Renal cortex interstitium (tissue), 11 donors: Measurements from ENCODE around the gene DNAH8. TPM values are rescaled to one million over a fixed set of nuclear protein-coding genes. Genes with fewer than 3 reads are reported as not detected.
A peak's percentile ranks its signal among the peaks of the same experiment; 100 is the strongest.
"Not testable (repeated sequence)": the region's sequence is repeated elsewhere in the genome, so short reads cannot be mapped to it uniquely, and the experiment has no call there.

Experiments
- DNase-seq, 11 donors: peaks; one replicate each; pipeline ENCODE4 v3.0.0-alpha.2; 2013; ENCODE audit warnings: low read depth in 9 of 11, low spot score in 4 of 11; ENCODE audit errors: extremely low read depth in 1 of 11
- polyA plus RNA-seq, 3 donors: library from polyadenylated mRNA; unstranded; fragments of 120-200 nt; gene quantifications; one replicate each; pipeline ENCODE4 v1.2.1, GENCODE V29; 2013; ENCODE audit not compliant: insufficient read length in 3 of 3

Gene DNAH8
- polyA plus RNA-seq, 3 donors = 0.39 to 1.1 (median 0.90) TPM

DNA sequence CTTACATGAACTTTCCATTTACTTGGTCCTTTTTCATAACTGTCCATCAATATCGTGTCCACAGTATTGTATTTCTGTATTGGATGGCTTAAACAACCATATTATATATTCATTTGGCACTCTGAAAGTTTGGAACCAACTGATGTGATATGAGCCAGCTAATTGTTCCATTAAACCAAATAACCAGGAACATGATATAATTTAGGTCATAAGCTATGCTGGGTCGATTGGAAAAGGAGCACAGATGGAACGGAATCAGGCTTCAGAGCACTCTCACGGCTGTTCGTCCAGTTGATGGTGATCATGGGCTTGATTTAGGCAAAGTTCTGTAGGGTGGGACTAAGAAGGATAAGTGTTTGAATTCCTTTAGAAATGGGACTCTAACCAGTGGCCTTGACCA, 142.7 kb downstream of the DNAH8 start:
- no peak for DNase-seq

DNA sequence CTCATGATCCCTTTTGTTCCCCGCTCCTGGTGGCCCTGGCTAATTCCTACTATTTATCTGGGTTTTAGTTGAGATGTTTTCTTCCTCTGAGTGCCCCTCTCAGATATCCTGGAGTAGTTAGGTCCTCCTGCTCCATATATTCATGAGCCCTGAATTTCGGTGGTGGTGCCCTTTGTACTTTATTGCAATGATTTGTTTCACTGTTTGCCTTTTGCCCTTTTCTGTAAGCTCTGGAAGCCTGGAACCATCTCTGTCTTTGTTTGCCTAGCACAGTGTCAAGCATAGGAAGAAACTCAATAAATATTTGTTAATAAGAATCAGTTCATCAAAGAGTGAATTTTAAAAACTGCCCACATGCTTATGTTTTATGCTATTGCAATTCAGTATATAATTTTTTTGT, 144.9 kb downstream of the DNAH8 start:
- DNase-seq = no peak

GRCh38 chr6:38861926-38862401, 146.9 kb downstream of the DNAH8 start:
- DNase-seq = peak in 9 of 11 donors; percentile 6 to 67 (median 15)

DNA sequence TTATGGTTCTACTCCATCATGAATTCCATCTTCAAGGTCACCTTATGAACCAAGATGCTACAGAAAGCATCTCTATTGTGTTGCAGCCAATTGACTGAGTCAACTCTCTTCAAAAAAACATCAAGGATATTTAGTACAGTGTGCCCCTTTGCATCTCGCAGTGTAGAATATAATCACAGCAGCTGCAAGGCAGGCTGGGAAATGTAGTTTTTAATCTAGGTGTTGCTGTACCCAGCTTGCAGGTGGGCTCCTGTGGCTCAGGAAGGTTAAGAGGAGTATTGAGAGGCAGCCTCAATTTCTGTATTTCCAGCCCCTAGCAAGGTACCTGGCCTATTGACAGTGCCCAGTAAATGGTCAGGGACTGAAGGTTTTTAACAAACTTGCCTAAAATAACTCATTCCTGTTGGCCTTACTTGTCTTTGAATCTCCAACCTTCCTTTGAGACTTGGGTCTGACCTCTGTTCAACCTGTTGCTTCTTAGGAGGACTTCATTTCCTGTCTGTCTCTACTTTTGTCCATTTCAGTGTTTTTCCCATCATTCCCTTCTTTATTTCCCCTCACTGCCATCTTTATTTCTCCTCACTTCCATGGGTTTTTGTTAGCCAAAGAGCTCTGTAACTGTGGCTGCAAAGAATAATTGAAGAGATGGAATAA, 150.5 kb downstream of the DNAH8 start:
- no peak for DNase-seq

DNA sequence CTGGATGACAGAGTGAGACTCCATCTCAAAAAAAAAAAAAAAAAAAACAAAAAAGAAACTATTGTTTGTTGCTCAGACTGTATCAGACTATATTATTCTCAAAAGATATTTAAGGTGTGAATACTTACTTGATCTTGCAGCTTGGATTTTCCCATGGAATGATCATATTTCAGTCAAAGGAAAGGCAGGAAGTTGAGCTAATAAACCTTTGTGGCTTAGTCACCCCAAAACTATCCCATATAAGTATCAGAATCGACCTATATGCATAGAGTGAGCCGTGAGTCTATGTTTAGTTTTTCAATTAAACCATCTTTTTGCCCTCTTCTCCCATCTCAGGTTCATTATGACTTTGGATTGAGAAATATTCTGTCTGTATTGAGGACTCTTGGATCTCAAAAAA, 152.6 kb downstream of the DNAH8 start:
- DNase-seq = no peak

- peak in 10 of 11 donors; percentile 19 to 64 (median 49) for DNase-seq
Measured at GRCh38 chr6:38871741-38872568, 156.8 kb downstream of the DNAH8 start.

DNA sequence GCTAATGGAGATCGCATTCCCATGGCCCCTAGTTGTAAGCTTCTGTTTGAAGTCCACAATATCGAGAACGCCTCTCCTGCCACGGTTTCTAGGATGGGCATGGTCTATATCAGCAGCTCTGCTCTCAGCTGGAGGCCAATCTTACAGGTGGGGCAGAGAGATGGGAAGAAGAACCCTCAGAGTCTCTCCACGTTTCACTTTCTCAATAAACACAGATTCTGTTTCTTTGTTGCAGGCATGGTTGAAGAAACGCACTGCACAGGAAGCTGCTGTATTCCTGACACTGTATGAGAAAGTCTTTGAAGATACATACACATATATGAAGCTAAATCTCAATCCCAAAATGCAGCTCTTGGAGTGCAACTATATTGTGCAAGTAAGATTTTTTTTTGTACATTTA, 157.9 kb downstream of the DNAH8 start:
- no peak for DNase-seq

DNA sequence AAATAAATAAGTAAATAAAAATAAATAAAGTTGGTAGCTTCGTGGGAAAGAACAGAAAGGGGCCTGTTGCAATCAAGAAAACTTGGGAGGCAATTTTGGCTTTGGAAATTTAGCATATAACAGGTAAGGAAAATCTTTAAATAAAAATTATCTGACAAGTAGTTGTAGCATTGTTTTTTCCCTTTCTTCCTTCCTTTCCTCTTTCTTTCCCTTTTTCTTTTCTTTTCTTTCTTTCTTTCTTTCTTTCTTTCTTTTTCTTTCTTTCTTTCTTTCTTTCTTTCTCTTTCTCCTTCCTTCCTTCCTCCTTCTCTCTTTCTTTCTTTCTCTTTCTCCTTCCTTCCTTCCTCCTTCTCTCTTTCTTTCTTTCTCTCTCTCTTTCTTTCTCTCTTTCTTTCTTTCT, 158.7 kb downstream of the DNAH8 start:
- DNase-seq = not testable (repeated sequence)

DNA sequence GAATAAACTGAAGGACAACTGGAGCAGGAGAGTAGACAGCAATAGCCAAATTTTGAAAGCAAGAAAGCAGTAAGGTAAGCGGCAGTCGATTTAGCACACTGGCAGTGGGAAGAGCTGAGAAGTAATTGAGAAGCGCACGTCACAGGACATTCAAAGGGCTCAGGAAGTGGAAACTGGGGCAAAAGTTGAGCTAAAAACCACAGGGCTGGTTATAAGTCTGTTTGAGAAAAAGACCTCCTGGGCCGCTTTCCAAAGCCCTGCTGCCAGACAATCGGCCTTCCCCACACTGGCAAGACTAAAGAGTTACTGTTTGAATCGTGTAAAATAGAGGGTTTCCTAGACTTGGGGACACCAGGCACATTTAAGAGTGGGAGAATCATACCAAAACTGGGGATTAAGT, 161.4 kb downstream of the DNAH8 start:
- no peak for DNase-seq

DNA sequence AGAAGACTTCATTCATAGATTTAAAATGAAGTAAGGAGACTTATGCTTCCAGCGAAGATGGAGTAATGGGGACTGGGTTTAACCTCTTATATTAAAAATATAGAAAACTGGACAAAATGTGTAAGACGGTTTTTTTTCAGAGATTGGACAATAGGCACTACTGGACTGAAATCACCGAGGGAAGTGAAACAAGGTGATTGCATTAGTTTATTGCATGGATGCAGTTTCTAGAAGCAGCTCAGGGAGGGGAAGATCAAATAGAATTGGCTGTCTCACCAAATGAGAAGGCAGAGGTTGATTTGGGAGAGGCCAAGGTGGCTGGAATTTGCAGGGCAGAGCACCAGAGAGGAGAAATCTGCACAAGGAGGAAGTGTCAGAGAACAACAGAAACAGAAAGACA, 162.6 kb downstream of the DNAH8 start:
- no peak for DNase-seq

DNA sequence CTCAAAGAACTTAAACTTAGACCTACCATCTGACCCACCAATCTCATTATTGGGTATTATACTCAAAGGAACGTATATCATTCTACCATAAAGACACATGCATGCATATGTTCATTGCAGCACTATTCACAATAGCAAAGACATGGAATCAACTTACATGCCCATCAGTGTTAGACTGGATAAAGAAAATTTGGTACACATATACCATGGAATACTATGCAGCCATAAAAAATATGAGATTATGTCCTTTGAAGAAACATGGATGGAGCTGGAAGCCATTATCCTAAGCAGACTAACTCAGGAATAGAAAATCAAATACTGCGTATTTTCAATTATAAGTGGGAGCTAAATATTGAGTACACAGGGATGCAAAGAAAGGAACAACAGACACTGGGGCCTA, 167.0 kb downstream of the DNAH8 start:
- no peak for DNase-seq

- DNase-seq = no peak
Measured at GRCh38 chr6:38897507-38897906, 182.4 kb downstream of the DNAH8 start.

DNA sequence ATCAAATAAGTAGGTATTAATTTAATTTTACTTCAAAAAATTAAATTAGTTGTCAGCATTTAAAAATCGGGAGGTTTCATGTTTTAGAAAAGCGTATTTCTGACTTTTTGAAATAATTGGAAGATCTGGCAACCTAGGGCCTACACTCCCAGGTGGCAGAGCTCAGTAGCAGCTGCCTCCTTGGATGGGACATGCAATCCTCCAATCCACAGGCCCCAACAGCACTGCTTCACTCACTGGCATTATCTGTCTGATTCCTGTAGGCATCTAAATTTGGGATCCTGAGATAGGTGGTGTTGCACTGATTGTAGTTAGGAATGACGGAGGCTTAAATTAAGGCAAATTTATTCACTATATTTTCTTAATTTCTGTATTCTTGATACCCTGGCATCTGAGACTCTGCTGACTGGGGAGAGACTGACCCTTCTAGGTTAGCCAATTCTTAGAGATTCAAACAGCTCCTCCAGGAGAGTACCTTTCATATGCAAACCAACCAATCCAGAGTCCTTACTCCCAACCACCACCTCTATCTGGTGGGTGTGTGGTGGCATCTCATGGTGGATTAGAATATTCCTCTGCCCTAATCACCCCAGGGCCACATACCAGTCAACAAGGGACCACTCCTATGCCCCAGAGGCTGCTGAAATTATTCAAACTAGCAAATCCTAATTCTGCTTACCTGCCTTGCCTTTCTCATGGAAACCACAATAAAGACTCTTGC, 186.9 kb downstream of the DNAH8 start:
- DNase-seq = no peak

GRCh38 chr6:38906582-38906981, 191.5 kb downstream of the DNAH8 start:
- DNase-seq = no peak

DNA sequence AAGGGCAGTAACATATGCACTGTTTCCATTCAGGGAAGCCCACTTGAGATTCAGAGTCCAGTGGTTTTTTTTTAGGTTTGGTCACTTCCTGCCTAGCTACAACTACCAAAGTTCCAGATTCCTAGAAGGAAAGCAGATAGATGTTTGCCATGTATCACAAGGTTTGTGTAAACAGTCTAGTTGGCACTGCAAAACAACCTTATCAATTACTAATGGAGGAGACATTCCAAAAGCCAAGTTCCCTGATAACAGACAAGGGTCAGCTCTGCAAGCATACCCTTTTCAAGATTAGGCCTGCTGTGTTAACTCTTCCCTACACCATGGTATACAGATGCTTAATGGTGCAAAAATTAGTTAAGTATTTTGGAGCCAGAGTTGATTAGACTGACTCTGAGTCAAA, 192.2 kb downstream of the DNAH8 start:
- DNase-seq = no peak

DNA sequence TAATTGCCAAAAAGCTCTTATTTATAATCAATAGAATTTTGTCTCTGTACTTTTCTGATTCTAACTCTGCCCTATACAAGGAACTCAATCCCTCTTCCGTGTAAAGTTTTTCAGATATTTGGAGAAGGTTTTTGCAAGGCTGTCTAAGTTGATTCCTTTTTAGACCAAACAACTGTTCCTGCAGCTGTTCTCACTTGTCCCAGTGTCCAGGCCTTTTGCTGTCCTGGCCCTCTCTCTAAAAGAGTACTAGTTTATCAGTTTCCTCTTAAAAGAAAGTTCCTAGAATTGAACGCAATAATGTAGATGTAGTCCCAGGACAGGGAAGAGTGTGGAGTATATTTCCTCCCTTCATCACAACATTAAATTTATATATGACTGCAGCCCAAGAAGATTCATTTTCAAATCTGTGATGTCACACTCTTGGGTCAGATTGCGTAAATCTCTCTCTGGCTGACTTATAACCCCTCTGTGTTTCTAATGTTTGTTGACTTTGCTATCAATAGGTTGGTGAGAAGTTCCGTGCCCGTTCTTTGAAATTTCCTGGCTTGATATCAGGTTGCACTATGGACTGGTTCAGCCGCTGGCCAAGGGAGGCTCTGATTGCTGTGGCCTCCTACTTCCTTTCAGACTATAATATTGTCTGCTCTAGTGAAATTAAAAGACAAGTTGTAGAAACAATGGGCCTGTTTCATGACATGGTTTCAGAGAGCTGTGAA, 194.1 kb downstream of the DNAH8 start:
- peak in 2 of 11 donors; percentile 3 to 5 for DNase-seq

DNA sequence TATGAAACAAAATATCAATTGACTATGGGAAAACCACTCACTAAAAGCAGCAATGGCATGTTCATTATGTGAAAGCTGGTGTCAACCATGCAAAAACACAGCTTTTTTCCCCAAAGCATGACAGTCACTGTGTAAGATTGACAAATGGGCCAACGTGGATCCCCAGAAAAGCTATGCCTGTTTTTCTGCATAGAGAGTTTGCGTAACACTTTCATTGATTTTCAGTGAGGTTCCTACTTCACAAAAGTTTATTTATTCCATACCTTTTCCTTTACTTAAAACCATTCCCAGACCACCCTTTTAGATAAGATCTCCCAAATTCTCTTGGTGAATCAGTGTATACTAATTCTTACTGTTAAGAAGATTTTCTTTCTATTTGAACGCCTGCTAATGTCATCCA, 195.1 kb downstream of the DNAH8 start:
- no peak for DNase-seq

DNA sequence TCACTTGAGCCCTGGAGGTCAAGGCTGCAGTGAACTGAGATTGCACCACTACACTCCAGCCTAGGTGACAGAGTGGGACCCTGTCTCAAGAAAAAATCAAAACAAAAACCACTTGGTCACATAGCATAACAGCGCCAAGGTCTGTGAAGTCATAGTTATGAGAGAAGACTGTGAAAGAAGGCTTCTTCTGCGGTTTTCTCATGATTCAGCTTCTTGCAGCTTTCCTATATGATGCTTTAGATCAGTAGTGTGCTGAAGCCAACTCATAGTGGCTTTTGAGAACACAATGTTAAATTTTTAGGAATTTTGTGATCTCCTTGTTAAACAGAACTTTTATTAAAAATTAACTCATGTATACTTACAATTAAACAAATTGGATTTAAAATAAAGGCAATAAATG, 197.3 kb downstream of the DNAH8 start:
- no peak for DNase-seq

- DNase-seq = no peak
Measured at GRCh38 chr6:38915205-38915925, 200.3 kb downstream of the DNAH8 start.
